Measurements from ENCODE around the gene MMP20. TPM values are rescaled to one million over a fixed set of nuclear protein-coding genes. Genes with fewer than 3 reads are reported as not detected.
A peak's percentile ranks its signal among the peaks of the same experiment; 100 is the strongest.

The MMP20 gene
- total RNA-seq, 1 experiment from 2014 or later, result not detected

GRCh38 chr11:102664001-102664752 lies 39.0 kb upstream of the MMP20 start:
- peak; percentile 54 for DNase-seq (ENCODE audit: low spot score)
- H3K4me1 ChIP-seq (ENCODE audit: insufficient read depth, low read length, poor library complexity, severe bottlenecking), result no peaks in the 10 kb centered on the region
- ChIA-PET POLR2A (ENCODE audit: low non-redundant PET) (no interaction called here), CTCF (no interaction called here)
- H3K4me3 ChIP-seq (ENCODE audit: low read depth, low read length, poor library complexity, severe bottlenecking), result no peak overlapping the region
- intact Hi-C loops (cut with micrococcal nuclease; ENCODE audit: unreplicated experiment), result no loop called here
- no peaks in the 10 kb centered on the region for H3K9me3 ChIP-seq (ENCODE audit: low read depth, low read length, poor library complexity, severe bottlenecking)
- TF ChIP-seq EZH2 (IDR thresholded peaks at IDR 0.05; ENCODE audit: borderline replicate concordance, low read depth, low read length, poor library complexity, severe bottlenecking), result no peak
- TF ChIP-seq CTCF (conservative IDR thresholded peaks at IDR 0.05; ENCODE audit: low read depth, low read length), result peak; percentile 76
- H3K36me3 ChIP-seq (ENCODE audit: insufficient read depth, low read length, poor library complexity, severe bottlenecking), result no peaks in the 10 kb centered on the region
- peaks cover 3% of the 10 kb centered on the region for H3K27me3 ChIP-seq (replicated peaks; ENCODE audit: insufficient read depth, low read depth, low read length, poor library complexity)
- no peak overlapping the region for H3K27ac ChIP-seq (ENCODE audit: low read depth, low read length, poor library complexity, severe bottlenecking)
- BruUV-seq (replicated peaks), result no TSS peak

- Histone ChIP-seq H3K9me3 (ENCODE audit: low read depth, low read length, poor library complexity, severe bottlenecking) (no peaks in the 10 kb centered on the region), H3K4me1 (ENCODE audit: insufficient read depth, low read length, poor library complexity, severe bottlenecking) (no peaks in the 10 kb centered on the region), H3K36me3 (ENCODE audit: insufficient read depth, low read length, poor library complexity, severe bottlenecking) (no peaks in the 10 kb centered on the region), H3K27me3 (replicated peaks; ENCODE audit: insufficient read depth, low read depth, low read length, poor library complexity) (peaks cover 7% of the 10 kb centered on the region), H3K4me3 (ENCODE audit: low read depth, low read length, poor library complexity, severe bottlenecking) (no peak overlapping the region), H3K27ac (ENCODE audit: low read depth, low read length, poor library complexity, severe bottlenecking) (no peak overlapping the region)
- ChIA-PET POLR2A (ENCODE audit: low non-redundant PET) (no interaction called here), CTCF (no interaction called here)
- no TSS peak for BruUV-seq (replicated peaks)
- intact Hi-C loops (cut with micrococcal nuclease; ENCODE audit: unreplicated experiment), result no loop called here
- no peak for TF ChIP-seq CTCF (conservative IDR thresholded peaks at IDR 0.05; ENCODE audit: low read depth, low read length)
- no peak for TF ChIP-seq EZH2 (IDR thresholded peaks at IDR 0.05; ENCODE audit: borderline replicate concordance, low read depth, low read length, poor library complexity, severe bottlenecking)
- DNase-seq (ENCODE audit: low spot score), result no peak
Measured at GRCh38 chr11:102662607-102663006, 37.5 kb upstream of the MMP20 start.

GRCh38 chr11:102661040-102661439 lies 35.9 kb upstream of the MMP20 start:
- intact Hi-C loops (cut with micrococcal nuclease; ENCODE audit: unreplicated experiment), result no loop called here
- POLR2A ChIA-PET (ENCODE audit: low non-redundant PET), result no interaction called here
- no peaks in the 10 kb centered on the region for H3K36me3 ChIP-seq (ENCODE audit: insufficient read depth, low read length, poor library complexity, severe bottlenecking)

More at GRCh38 chr11:102661040-102661439, 35.9 kb upstream of the MMP20 start:
- Histone ChIP-seq H3K9me3 (ENCODE audit: low read depth, low read length, poor library complexity, severe bottlenecking) (no peaks in the 10 kb centered on the region), H3K4me1 (ENCODE audit: insufficient read depth, low read length, poor library complexity, severe bottlenecking) (no peaks in the 10 kb centered on the region), H3K27ac (ENCODE audit: low read depth, low read length, poor library complexity, severe bottlenecking) (no peak overlapping the region), H3K27me3 (replicated peaks; ENCODE audit: insufficient read depth, low read depth, low read length, poor library complexity) (peaks cover 21% of the 10 kb centered on the region), H3K4me3 (ENCODE audit: low read depth, low read length, poor library complexity, severe bottlenecking) (no peak overlapping the region)
- CTCF ChIA-PET, result no interaction called here
- no TSS peak for BruUV-seq (replicated peaks)
- DNase-seq (ENCODE audit: low spot score), result no peak
- TF ChIP-seq CTCF (conservative IDR thresholded peaks at IDR 0.05; ENCODE audit: low read depth, low read length) (no peak), EZH2 (IDR thresholded peaks at IDR 0.05; ENCODE audit: borderline replicate concordance, low read depth, low read length, poor library complexity, severe bottlenecking) (no peak)
